H1 (cell line): ENCODE measurements around the gene YARS1. TPM values are rescaled to one million over a fixed set of nuclear protein-coding genes. Genes with fewer than 3 reads are reported as not detected.

ENCODE experiments used
- CTCF ChIA-PET: fragments of 300-600 bp; sonication (Branson Sonifier 250); formaldehyde crosslinking; loops from one replicate; lab custom pipeline; 2021; ENCODE audit not compliant: partially characterized antibody; lab: Charles Lee
- POLR2A ChIA-PET: fragments of 300-600 bp; sonication (Branson Sonifier 250); formaldehyde crosslinking; loops from one replicate; lab custom pipeline; 2021; ENCODE audit warnings: inconsistent platforms; ENCODE audit not compliant: partially characterized antibody; lab: Charles Lee
- DNase-seq, 2 experiments: peaks; one replicate each; pipeline versions ENCODE4 v3.0.0 to v3.0.0-alpha.2; 2010 to 2022; ENCODE audit warnings: low spot score in 2 of 2, low read depth in 1 of 2, mixed read lengths in 1 of 2
- FAIRE-seq: peaks from 2 replicates; lab custom pipeline; 2011; peaks lifted over from hg19 to GRCh38; lab: Jason Lieb, UNC
- H2AFZ ChIP-seq: 2 replicates; pipeline ENCODE4 v1.8.1; 2012; ENCODE audit warnings: low read length, inconsistent platforms
- H2AK5ac ChIP-seq: 2 replicates; pipeline ENCODE4 v1.6.1; 2013; ENCODE audit warnings: low read depth, low read length
- H2BK120ac ChIP-seq: replicated peaks from 2 replicates; pipeline ENCODE3; 2013; ENCODE audit warnings: low read depth, low read length, inconsistent platforms
- H2BK12ac ChIP-seq: 2 replicates; pipeline ENCODE4 v1.6.1; 2013; ENCODE audit warnings: low read depth, low read length
- H2BK15ac ChIP-seq: 2 replicates; pipeline ENCODE4 v1.6.1; 2013; ENCODE audit warnings: low read length
- H2BK20ac ChIP-seq: 2 replicates; pipeline ENCODE4 v1.6.1; 2013; ENCODE audit warnings: low read length
- H2BK5ac ChIP-seq: 2 replicates; pipeline ENCODE4 v1.6.1; 2013; ENCODE audit warnings: low read depth, low read length
- H3K14ac ChIP-seq: 2 replicates; pipeline ENCODE4 v1.6.1; 2013; ENCODE audit warnings: inconsistent platforms; ENCODE audit not compliant: insufficient read length
- H3K18ac ChIP-seq: 2 replicates; pipeline ENCODE4 v1.6.1; 2013; ENCODE audit warnings: low read length; ENCODE audit errors: extremely low read depth
- H3K23ac ChIP-seq: 2 replicates; pipeline ENCODE4 v1.6.1; 2013; ENCODE audit warnings: inconsistent platforms; ENCODE audit not compliant: insufficient read length
- H3K23me2 ChIP-seq: 2 replicates; pipeline ENCODE4 v1.6.1; 2013; ENCODE audit warnings: low read depth, low read length
- H3K27ac ChIP-seq: 2 replicates; pipeline ENCODE4 v1.6.1; 2011; ENCODE audit warnings: low read depth, low read length, inconsistent platforms
- H3K27me3 ChIP-seq, 4 experiments: replicated peaks in 1 of 4; 1 replicate in 1 of 4; 2 replicates in 3 of 4; pipeline versions ENCODE4 v1.6.1 to v1.8.1; 2011 to 2013; ENCODE audit warnings: low read length in 3 of 4, mild to moderate bottlenecking in 3 of 4, inconsistent platforms in 2 of 4, mixed read lengths in 2 of 4, moderate library complexity in 1 of 4; ENCODE audit not compliant: control insufficient read depth in 3 of 4, insufficient read depth in 3 of 4; ENCODE audit errors: extremely low read depth in 1 of 4
- H3K36me3 ChIP-seq, 4 experiments: 2 replicates each; pipeline versions ENCODE4 v1.6.1 to v1.8.1; 2011 to 2013; ENCODE audit warnings: mild to moderate bottlenecking in 4 of 4, low read length in 3 of 4, moderate library complexity in 2 of 4, control low read depth in 1 of 4, inconsistent platforms in 1 of 4; ENCODE audit not compliant: insufficient read depth in 4 of 4, control insufficient read depth in 2 of 4
- H3K4ac ChIP-seq: replicated peaks from 2 replicates; pipeline ENCODE3; 2013; ENCODE audit warnings: low read length, low read depth, mixed read lengths, inconsistent platforms; ENCODE audit not compliant: insufficient read length
- H3K4me1 ChIP-seq, 4 experiments: replicated peaks in 1 of 4; 1 replicate in 1 of 4; 2 replicates in 3 of 4; pipeline versions ENCODE4 v1.6.1 to v1.8.1; 2011 to 2013; ENCODE audit warnings: low read length in 3 of 4, inconsistent platforms in 2 of 4, mixed read lengths in 1 of 4; ENCODE audit not compliant: insufficient read depth in 4 of 4, control insufficient read depth in 3 of 4
- H3K4me2 ChIP-seq, 2 experiments: 2 replicates each; pipeline versions ENCODE4 v1.6.1 to v1.8.1; 2011 to 2013; ENCODE audit warnings: low read depth in 2 of 2, low read length in 2 of 2, control low read depth in 1 of 2, inconsistent platforms in 1 of 2, mild to moderate bottlenecking in 1 of 2; ENCODE audit not compliant: insufficient read depth in 1 of 2
- H3K4me3 ChIP-seq, 4 experiments: fragments of 200-600, 300-600 bp in 1 of 4; sonication (generic), shearing (Covaris generic), sonication (Bioruptor Twin) in 1 of 4; 2 replicates each; pipeline versions ENCODE4 v1.5.1 to v1.8.1; 2011 to 2016; ENCODE audit warnings: low read length in 4 of 4, low read depth in 3 of 4, control low read depth in 2 of 4, inconsistent platforms in 2 of 4, mild to moderate bottlenecking in 2 of 4, mixed read lengths in 1 of 4, moderate library complexity in 1 of 4; ENCODE audit not compliant: insufficient read depth in 2 of 4; ENCODE audit errors: extremely low read depth in 1 of 4
- H3K56ac ChIP-seq: replicated peaks from 2 replicates; pipeline ENCODE3; 2013; ENCODE audit warnings: low read depth, mild to moderate bottlenecking, mixed read lengths, low read length, inconsistent platforms; ENCODE audit not compliant: insufficient read length
- H3K79me1 ChIP-seq: 2 replicates; pipeline ENCODE4 v1.6.1; 2013; ENCODE audit warnings: low read depth, low read length, control low read depth
- H3K79me2 ChIP-seq, 2 experiments: 2 replicates each; pipeline versions ENCODE4 v1.6.1 to v1.8.1; 2012 to 2013; ENCODE audit warnings: low read length in 2 of 2, mild to moderate bottlenecking in 2 of 2, inconsistent platforms in 1 of 2; ENCODE audit not compliant: insufficient read depth in 2 of 2, control insufficient read depth in 1 of 2
- H3K9ac ChIP-seq, 4 experiments: replicated peaks in 1 of 4; 1 replicate in 1 of 4; 2 replicates in 3 of 4; pipeline versions ENCODE4 v1.6.1 to v1.8.1; 2011 to 2013; ENCODE audit warnings: low read depth in 3 of 4, low read length in 3 of 4, control low read depth in 2 of 4, mild to moderate bottlenecking in 2 of 4, moderate library complexity in 2 of 4, inconsistent platforms in 1 of 4; ENCODE audit errors: extremely low read depth in 1 of 4
- H3K9me3 ChIP-seq, 2 experiments: 2 replicates each; pipeline versions ENCODE4 v1.6.1 to v1.8.1; 2012 to 2013; ENCODE audit warnings: mild to moderate bottlenecking in 2 of 2, moderate library complexity in 2 of 2, control low read depth in 1 of 2, inconsistent platforms in 1 of 2, low read depth in 1 of 2, low read length in 1 of 2, mixed read lengths in 1 of 2; ENCODE audit not compliant: insufficient read depth in 2 of 2
- H4K20me1 ChIP-seq, 2 experiments: replicated peaks in 1 of 2; 2 replicates each; pipeline versions ENCODE3 to v1.8.1; 2011 to 2013; ENCODE audit warnings: inconsistent platforms in 2 of 2, low read length in 2 of 2, mild to moderate bottlenecking in 1 of 2; ENCODE audit not compliant: insufficient read depth in 2 of 2, control insufficient read depth in 1 of 2
- H4K5ac ChIP-seq: 2 replicates; pipeline ENCODE4 v1.6.1; 2013; ENCODE audit warnings: low read length, low read depth, mixed read lengths, inconsistent platforms; ENCODE audit not compliant: insufficient read length
- H4K8ac ChIP-seq: 2 replicates; pipeline ENCODE4 v1.8.0; 2013; ENCODE audit warnings: mild to moderate bottlenecking, moderate library complexity, low read length, inconsistent platforms; ENCODE audit not compliant: insufficient read depth; ENCODE audit errors: extremely low read depth
- H4K91ac ChIP-seq: replicated peaks from 2 replicates; pipeline ENCODE3; 2013; ENCODE audit warnings: low read length, mixed read lengths, inconsistent platforms; ENCODE audit not compliant: insufficient read length
- POLR2A ChIP-seq, 2 experiments: IDR thresholded peaks; 1 replicate in 1 of 2; 2 replicates in 1 of 2; pipeline ENCODE4 v1.6.1; 2011; ENCODE audit warnings: low read depth in 2 of 2, low read length in 2 of 2, mild to moderate bottlenecking in 2 of 2; ENCODE audit errors: control extremely low read depth in 1 of 2
- WGBS, 2 experiments: shearing (Covaris generic) in 1 of 2; methylation state at CpG; one replicate each; pipeline versions ENCODE4 v1.1.6 to v1.1.7; 2013 to 2015; ENCODE audit warnings: low lambda C conversion rate in 2 of 2, mixed read lengths in 2 of 2, inconsistent platforms in 1 of 2, low coverage in 1 of 2, missing lambda C conversion rate in 1 of 2; ENCODE audit not compliant: insufficient replicate concordance in 2 of 2, insufficient coverage in 1 of 2, insufficient read length in 1 of 2; ENCODE audit errors: extremely low coverage in 1 of 2, missing lambda C conversion rate in 1 of 2; 5-methylcytosine and 5-hydroxymethylcytosine counted together
- polyA plus RNA-seq, 7 experiments: library from polyadenylated mRNA; depleted of rRNA in 3 of 7; stranded (reverse) in 5 of 7; unstranded in 2 of 7; fragments of >200 nt in 5 of 7; fragments of 200-250 nt in 2 of 7; gene quantifications; 1 replicate in 5 of 7; 2 replicates in 1 of 7; 4 replicates in 1 of 7; pipeline versions ENCODE4 v1.2.1 to v1.2.3, GENCODE V29; 2011 to 2013; ENCODE audit warnings: missing spikeins in 2 of 7, mixed read lengths in 2 of 7
- total RNA-seq: library from RNA; stranded (reverse); fragmentation: NEBNext Ultra II Directional; extraction: Animal tissue kit (Norgen Biotek cat#: 25700); gene quantifications from 2 replicates; pipeline ENCODE4 v1.2.1, GENCODE V29; 2021

The YARS1 gene
- total and polyA plus RNA-seq, 2 of the 8 experiments (the other 6 are each of a cell fraction or from before 2014, with no cell fraction given), result 47.1 to 226 TPM

- CTCF ChIA-PET, result interaction anchor here (0.6 to 11.2 kb wide), 4 partner anchors 10 to 354 kb away, joined by 3 to 220 read pairs (median 12); no protein-coding TSS in a partner anchor
- H2BK120ac ChIP-seq, result peak overlapping the region; percentile 16
- H3K9ac ChIP-seq, result peak overlapping the region in 3 of 4 experiments; percentile 5 to 66 (median 54); a peak in 4 of 7 replicates
- POLR2A ChIA-PET, result interaction anchor here (0.6 to 17.2 kb wide), 11 partner anchors 10 to 109 kb away, joined by 3 to 295 read pairs (median 9); partner anchors contain the start of genes RBBP4, S100PBP and YARS1
- H3K79me2 ChIP-seq, result peaks cover 8 to 74% of the 10 kb centered on the region in 2 experiments
- peaks cover 3% of the 10 kb centered on the region for H3K79me1 ChIP-seq
- H3K56ac ChIP-seq, result peak overlapping the region; percentile 22
- H3K4ac ChIP-seq, result peak overlapping the region; percentile 54
- peak overlapping the region; percentile 93 for H4K91ac ChIP-seq
- no peak overlapping the region for H3K14ac ChIP-seq
- WGBS, 2 experiments, result 5% methylated on average over 13 of the region's 14 CpGs; no CpG with 5 or more reads in 1 of the 2 experiments
- H3K4me1 ChIP-seq, result peaks cover 41 to 68% (median 49%) of the 10 kb centered on the region in 4 experiments
- H2BK20ac ChIP-seq, result peak overlapping the region; percentile 99; the same call in 1 of the 2 replicates
- FAIRE-seq (peak; percentile 28), DNase-seq (peak; percentile 93 to 99)
- H4K5ac ChIP-seq, result peak overlapping the region; percentile 73
- H4K20me1 ChIP-seq, result peaks cover 4% of the 10 kb centered on the region in 2 experiments
- peak overlapping the region; percentile 58 to 76 for H3K4me2 ChIP-seq
- H3K23me2 ChIP-seq, result peaks cover 12% of the 10 kb centered on the region; the same call in 1 of the 2 replicates
- 0 out of 2 replicates have a peak overlapping the region, but pooled peaks have one; percentile 75 for H4K8ac ChIP-seq
- H3K4me3 ChIP-seq, result peak overlapping the region in 3 of 4 experiments; percentile 23 to 51 (median 49); a peak in 6 of 8 replicates
- H3K18ac ChIP-seq, result peak overlapping the region; percentile 89
- H2AK5ac ChIP-seq, result peak overlapping the region; percentile 83
- H3K9me3 ChIP-seq, result no peaks in the 10 kb centered on the region
- no peak overlapping the region for H2AFZ ChIP-seq
- H3K27ac ChIP-seq, result peak overlapping the region; percentile 87
- no peaks in the 10 kb centered on the region for H3K27me3 ChIP-seq
- H2BK12ac ChIP-seq, result peak overlapping the region; percentile 95
- peaks cover 0 to 4% (median 0%) of the 10 kb centered on the region in 4 experiments; a peak in 1 of 8 replicates for H3K36me3 ChIP-seq
- H2BK5ac ChIP-seq, result peak overlapping the region; percentile 98
- H2BK15ac ChIP-seq, result 0 out of 2 replicates have a peak overlapping the region, but pooled peaks have one; percentile 1
- no peak overlapping the region for H3K23ac ChIP-seq
- TF ChIP-seq POLR2A (IDR thresholded peaks at IDR 0.05; ENCODE audit: control extremely low read depth in 1 of 2, low read depth in 2 of 2, low read length in 2 of 2), result peak in 1 of 2 experiments; percentile 57; a peak in 1 of 3 replicates
Observed at GRCh38 chr1:32759997-32760623, 57.0 kb downstream of the YARS1 start.
